NK-92 treated with Interleukin-12 subunit alpha and Interleukin-12 subunit beta, amount 100 ng/mL, for 24 hours (cell line): ENCODE results near the gene FGL2.
A peak's percentile ranks its signal among the peaks of the same experiment; 100 is the strongest.
"Not testable (repeated sequence)": the region's sequence is repeated elsewhere in the genome, so short reads cannot be mapped to it uniquely, and the experiment has no call there.

Source experiments
- DNase-seq: peaks from one replicate; lab custom pipeline; 2025; lab: John Stamatoyannopoulos, UW

The FGL2 gene, protein sequence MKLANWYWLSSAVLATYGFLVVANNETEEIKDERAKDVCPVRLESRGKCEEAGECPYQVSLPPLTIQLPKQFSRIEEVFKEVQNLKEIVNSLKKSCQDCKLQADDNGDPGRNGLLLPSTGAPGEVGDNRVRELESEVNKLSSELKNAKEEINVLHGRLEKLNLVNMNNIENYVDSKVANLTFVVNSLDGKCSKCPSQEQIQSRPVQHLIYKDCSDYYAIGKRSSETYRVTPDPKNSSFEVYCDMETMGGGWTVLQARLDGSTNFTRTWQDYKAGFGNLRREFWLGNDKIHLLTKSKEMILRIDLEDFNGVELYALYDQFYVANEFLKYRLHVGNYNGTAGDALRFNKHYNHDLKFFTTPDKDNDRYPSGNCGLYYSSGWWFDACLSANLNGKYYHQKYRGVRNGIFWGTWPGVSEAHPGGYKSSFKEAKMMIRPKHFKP

DNA sequence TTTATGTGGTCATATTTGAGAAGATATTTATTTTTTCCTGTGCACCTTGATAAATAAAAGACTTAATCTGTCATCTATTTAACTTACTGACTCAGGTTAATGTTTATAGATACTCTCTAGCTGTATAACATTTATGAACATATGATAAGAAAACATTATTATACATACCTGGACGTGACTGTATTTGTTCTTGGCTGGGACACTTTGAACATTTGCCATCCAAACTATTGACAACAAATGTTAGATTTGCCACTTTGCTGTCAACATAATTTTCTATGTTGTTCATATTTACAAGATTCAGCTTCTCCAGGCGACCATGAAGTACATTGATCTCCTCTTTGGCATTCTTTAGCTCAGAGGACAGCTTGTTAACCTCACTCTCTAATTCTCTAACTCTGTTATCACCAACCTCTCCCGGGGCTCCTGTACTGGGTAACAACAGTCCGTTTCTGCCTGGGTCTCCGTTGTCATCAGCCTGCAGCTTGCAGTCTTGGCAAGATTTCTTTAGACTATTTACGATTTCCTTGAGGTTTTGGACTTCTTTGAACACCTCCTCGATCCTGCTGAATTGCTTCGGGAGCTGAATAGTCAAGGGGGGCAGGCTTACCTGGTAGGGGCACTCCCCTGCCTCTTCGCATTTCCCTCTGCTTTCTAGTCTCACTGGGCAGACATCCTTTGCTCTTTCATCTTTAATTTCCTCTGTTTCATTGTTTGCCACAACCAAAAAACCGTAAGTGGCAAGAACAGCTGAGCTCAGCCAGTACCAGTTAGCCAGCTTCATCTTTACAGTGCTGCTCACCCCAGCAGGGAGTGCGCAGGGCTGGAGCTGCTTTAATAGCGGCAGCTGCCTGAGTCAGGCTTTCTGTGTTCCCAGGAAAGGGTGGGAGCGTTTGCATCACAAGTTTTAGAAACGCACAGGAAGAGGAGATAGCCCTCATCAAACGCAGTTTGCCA, at the start of gene FGL2:
FGL2 (minus strand) TSS at position 807 of the 954 bp plus-strand sequence; CDS start at position 781, 26 bp downstream.
- DNase-seq: no peak

DNA sequence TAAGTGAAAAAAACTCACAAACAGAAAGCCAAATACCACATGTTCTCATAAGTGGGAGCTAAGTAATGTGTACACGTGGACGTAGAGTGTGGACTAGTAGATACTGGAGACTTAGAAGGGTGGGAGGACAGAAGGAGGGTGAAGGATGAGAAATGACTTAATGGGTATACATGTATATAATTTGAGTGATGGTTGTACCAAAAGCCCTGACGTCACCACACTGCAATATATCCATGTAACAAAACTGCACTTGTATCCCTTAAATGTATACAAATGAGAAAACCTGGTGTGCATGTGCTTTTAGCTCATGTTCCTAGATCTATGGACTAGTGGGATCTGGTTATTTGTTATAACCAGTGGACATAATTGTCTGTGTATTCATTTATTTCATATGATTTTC, 48.5 kb upstream of the FGL2 start:
- DNase-seq: no peak

DNA sequence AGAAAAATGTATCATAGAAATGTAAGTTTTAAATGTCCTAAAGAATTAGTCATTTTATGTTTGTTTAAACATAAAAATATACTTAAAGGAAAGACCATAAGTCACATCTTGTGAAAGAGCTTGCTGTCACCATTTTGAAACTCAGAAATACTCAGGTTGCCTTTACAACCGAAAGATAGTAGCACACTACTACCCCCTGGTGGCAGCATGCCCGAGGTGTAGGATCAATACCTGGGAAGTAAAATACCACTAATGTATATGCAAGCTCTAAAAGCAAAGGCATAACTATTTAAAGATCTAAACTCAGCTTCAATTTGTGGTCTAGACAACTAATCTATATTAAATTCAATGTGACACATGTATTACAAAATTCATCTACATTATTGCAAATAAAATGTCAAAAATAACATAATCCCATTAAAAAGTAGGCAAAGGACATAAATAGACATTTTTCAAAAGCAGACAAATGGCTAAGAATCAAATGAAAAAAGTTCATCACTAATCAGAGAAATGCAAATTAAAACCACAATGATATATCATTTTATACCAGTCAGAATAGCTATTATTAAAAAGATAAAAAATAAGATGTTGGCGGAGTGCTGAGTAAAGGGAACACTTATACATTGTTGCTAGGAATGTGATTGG, 47.7 kb upstream of the FGL2 start:
- DNase-seq: peak; percentile 73

DNA sequence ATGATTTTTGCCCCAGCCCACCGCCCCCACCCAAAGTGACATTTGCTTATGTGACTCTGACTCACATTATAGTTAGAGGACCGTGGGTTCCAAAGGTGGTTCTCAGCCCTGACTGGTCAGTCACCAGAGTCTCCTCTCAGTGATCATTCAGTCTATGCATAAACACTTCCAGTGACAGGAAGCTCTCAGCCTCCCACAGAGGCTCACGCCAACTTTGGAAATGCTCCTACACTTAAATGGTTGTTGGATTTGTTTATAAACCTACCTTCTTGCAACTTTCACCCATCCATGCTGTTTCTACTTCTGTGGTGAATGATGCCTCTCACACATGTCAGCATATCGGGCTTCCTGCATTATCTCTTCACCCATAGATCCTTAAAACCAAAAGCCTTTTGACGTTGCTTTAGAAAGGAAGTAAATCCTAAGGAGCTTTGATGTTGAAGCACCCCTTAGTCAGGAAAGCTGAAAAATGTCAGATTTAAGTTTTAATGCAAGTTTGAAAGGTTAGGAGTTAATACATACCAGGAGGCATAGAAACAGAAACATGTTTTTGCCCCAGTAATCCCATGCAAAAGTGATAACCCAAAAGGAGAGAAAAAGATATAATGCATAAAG, 46.5 kb upstream of the FGL2 start:
- DNase-seq: no peak

DNA sequence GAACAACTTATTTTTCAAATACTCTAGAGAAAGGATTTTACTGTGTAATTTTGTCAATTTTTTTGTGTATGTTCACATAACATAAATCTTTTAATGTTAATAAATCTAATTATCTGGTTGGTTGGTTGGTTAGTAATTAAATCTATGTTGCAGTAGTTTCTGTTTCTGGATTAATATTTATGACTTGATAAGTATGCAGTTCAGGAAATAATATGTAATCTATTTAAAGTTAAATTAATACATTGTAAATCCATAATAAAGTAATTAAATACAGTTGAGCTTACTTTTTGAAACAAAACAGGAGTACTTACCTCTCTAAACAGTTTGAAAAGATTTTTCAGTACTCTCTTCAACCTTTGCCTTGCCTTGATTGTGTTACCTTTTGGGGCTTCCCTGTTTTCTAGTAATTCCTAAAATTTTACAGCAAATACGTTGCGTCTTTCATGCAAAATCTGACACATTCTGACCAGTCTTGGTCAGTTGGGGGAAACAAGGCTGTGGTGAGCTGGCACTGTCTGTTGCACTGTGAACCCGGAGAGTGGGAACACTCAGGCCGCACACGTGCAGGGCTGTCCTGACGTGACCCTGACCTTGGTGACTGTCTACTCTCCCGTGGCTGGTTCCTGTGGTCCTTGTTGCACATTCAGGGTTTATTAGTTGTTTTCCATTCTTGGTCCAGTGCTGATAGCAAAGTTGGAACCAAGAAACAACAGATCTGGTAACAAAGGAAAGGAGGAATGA, 45.6 kb upstream of the FGL2 start:
- DNase-seq: no peak

DNA sequence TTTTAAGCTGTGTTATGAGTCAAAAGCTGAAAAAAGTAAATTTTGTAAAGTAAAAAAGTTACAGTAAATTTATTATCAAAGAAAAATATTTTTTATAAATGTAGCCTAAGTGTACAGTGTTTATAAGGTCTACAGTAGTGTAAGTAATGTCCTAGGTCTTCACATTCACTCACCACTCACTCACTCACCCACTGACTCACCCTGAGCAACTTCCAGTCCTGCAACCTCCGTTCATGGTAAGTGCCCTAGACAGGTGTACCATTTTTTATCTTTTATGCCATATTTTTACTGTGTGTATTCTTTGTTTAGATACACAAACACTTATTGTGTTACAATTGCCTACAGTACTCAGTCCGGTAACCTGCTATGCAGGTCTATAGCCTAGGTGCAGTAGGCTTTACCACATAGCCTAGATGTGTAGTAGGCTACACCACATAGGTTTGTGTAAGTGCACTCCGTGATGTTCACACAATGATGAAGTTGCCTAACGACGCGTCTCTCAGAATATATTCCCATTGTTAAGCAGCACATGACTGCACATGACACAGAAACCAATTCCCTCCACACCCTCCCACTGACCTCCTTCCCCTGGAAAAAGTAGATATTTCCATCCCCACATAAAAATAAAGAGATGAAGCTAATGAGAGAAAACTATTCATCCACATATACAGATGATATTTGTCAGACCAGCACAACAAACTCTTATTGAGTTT, 44.8 kb upstream of the FGL2 start:
- no peak for DNase-seq

DNA sequence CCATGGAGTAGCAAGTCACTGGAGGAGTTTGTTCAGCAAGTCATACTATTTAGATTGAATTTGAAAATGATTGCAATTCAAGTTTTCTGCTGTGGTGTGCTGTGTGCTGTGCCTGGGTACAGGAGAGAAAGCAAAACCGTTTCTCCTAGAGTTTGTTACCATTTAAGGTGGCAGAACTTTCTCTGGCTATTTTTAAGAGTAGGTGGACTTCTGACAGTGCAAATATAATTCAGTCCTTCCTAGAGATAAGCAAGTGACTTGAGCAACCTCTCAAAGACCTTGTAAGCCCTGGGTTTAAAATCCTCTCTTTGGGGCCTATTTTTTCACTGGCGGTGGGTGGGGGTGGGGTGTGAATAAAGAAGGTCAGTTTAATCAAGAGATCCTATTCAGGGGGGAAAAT, 42.9 kb upstream of the FGL2 start:
- DNase-seq: no peak

DNA sequence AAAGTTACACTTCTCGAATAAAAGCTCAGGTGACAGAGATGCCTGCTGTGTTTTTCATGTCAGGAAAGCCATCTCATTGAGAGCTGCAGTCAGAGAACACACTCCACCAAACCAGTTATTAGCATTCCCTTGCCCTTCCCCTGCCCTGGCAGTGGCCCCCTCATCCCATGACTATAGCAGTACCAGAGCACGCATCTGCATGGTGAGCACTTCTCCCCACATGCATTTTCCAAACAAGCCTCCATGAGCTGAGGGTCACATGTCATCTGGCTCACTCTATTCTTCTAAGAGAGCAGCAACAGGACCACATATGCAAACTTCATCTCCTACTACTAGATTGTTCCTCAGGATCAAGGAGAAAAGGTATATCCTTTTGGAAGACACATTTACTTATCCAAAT, 42.4 kb upstream of the FGL2 start:
- no peak for DNase-seq

DNA sequence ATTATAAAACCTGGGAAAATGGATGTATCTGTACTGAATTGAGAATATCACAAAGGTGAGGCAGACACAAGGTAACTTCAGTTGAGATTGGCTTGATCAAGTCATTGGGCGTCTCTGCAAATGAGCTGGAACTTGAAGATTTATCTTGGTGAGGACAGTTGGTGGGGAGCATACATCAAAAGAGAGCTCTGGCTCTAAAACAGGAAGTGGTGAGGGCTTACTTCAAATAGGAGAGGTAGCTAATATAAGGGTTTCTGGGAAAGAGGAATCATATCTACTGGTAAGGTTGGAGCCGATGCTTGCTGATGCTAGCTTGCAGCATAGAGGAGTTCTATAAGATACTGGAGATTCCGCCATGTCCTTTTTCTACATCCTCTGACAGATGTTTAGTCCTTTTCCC, 39.9 kb upstream of the FGL2 start:
- no peak for DNase-seq

DNA sequence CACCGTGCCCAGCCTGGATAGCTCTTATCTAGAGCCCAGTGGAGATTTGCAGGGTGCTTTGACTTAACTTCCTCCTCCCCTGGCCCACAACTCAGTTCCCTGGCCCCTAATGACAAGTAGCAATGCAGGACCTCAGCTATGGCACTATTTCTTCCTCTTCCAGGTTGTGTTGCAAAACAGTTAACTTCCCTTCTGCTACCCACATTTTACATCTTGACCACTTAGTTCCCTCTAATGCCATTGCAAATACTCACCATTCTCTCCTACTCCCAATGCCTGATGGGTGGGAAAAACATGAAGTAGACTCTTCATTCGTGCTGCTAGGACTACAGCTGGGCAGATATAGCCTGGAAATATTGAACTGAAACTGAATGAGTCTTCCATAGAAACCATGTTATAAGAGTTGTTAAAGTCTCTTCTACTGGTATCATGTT, 39.1 kb upstream of the FGL2 start:
- no peak for DNase-seq

DNA sequence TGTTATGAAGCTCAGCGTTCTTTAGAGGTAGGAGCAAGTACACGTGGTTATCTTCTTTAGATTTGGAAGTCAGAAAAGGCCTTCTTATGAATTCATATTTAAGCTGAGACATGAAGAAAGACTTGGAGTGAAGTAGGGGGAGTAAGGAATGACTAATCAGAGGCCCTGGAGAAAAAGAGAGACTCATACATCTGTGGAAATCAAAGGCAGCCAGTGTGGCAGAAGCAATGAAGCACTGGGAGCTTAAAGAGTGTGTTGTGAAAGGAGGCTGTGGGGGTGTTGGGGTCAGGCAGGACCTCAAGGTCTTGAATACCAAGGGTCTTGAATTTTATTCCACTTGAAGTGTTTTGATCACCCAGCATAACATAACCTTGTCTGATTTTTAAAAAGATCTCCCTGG, 35.7 kb upstream of the FGL2 start:
- DNase-seq: no peak

DNA sequence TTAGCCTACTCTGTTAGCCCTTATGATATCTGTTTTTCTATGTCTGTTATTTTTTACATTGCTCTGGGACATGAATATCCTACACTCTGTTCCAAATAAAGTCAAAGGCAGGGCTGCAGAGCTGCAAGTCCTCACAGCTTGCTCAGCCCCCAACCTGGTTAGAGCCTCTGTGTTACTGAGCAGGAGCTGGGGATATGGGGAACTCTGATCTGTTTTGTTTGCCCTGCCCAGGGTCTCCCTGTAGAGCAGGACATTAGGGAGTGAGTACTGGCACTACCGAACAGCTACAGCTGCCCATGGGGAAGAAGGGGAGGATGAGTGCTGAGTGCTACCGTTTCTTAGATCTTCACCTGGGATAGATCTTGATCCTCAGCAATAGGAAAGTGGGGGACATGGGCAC, 32.8 kb upstream of the FGL2 start:
- no peak for DNase-seq

DNA sequence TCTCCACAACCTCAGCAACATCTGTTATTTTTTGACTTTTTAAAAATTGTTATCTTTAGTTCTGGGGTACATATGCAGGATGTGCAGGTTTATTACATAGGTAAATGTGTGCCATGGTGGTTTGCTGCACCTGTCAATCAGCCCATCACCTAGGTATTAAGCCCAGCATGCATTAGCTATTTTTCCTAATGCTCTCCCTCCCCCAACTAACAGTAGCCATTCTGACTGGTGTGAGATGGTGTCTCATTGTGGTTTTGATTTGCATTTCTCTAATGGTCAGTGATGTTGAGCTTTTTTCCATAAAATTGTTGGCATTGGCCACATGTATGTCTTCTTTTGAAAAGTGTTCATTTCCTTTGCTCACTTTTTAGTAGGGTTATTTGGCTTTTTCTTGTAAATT, 29.2 kb upstream of the FGL2 start:
- not testable (repeated sequence) for DNase-seq

DNA sequence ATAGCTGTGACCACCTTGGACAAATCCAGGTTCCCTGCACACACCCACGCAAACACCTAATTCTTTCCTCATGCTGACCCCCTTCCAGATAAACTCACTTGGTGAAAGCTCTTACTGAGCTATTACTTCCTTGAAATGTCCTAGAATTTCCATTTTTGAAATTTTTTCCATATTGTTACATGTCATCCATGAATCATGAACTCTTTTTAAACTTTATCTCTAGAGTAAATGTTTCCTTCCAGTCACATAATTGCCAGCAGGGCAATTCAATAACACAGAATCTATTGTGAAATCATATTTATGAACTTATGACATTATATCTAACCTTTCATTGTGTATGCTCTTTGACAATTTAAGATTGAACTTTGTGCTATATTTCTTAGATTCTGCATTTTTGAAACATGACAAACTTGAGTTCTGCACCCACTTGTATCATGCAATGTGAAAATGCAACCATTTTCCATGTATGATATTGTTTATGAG, 26.8 kb upstream of the FGL2 start:
- DNase-seq: no peak

DNA sequence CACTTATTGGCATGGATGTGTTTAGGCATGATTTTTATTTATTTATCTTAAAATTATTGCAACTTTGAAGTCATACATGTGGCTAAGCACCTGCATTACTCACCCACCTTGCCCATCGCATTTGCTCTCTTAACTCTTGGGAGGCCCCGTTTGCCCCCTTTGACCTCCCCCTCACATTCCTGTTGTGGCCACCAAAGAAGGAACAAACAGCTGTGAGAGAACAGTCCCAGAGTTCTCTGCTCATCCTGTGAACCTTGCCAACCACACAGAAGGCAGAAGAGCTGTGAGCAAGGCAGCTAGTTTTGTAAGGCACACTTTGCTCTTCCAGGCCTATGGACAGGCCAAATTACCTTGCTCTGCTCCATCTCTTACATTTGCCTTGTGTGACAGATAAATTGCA, 23.6 kb upstream of the FGL2 start:
- DNase-seq: no peak

DNA sequence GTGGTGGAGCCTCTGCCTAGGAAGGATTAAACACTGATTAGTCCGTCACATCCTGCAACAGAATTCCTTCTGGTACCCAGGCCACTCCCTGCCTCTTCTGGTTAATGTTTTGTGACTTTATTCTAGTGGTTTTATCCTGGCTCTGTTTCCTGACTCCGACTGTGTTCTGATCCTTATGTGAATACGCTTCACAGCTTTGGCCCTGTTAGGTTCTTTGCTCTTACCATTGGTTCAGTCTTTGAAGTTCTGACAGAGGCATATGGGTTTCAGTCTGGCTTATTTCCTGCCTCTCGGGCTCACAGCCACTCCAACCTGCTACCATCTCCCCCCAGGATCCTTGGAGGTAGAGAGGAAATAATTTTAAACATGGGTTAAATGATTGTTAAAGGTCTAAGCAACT, 23.2 kb upstream of the FGL2 start:
- DNase-seq: no peak

DNA sequence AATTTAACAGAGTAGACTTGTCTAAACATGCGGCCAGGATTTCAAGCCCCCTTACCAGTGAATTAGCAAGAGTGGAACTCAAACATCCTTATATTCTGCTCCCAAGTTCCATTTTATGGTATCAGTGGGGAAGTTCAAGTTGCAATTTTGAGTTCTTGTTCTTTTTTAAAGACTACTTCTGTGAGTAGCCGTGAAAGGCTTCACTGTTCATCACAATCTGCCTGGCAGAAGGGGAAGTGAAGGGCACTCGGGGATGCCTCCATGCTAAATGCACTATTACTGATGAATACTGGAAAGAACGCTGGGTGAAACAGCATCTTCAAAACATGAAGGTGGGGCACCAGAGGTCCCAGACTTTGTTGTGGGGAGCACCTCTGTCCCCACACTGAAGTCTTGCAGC, 22.4 kb upstream of the FGL2 start:
- no peak for DNase-seq

DNA sequence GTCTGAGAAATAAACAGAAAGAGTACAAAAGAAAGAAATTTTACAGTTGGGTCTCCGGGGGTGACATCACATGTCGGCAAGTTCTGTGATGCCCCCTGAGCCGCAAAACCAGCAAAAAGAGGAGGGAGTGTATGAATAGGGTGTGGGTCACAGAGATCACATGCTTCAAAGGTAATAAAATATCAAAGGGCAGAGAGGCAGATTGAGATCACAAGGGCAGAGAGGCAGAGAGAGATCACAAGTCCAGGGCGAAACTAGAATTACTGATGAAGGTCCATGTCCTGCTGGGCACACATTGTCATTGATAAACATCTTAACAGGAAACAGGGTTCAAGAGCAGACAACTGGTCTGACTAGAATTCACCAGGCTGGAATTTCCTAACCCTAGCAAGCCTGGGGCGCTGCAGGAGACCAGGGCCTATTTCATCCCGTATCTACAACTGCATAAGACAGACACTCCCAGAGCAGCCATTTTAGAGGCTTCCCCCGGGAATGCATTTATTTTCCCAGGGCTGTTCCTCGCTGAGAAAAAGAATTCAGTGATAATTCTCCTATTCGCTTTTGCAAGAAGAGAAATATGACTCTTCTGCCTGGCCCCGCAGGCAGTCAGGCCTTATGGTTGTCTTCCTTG, 20.2 kb upstream of the FGL2 start:
- not testable (repeated sequence) for DNase-seq

DNA sequence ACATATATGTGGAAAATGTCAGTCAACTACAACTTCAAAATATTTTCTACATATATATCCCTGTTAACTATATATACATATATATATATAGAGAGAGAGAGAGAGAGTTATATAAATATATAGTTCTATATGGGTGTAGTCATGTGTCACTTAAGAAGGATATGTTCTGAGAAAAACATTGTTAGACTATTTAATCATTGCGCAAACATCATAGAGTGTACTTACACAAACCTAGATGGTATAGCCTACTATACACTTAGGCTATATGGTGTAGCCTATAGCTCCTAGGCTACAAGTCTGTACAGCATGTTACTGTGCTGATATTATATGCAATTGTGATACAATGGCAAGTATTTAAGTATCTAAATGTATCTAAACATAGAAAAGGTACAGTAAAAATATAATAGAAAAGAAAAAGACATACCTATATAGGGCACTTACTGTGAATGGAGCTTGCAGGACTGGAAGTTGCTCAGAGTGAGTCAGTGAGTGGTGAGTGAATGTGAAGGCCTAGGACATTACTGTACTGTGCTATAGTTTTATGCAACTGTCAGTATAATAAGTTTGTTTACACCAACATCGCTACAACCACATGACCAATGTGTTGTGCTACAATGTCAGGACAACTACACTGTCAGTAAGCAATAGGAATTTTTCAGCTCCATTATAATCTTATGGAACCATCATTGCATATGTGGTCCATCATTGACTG, 18.0 kb upstream of the FGL2 start:
- no peak for DNase-seq
